KG1 (cell line): Measurements from ENCODE around the gene ATAD2B.
"Not testable (repeated sequence)": the region's sequence is repeated elsewhere in the genome, so short reads cannot be mapped to it uniquely, and the experiment has no call there.

ENCODE experiments used
- DNase-seq: peaks from one replicate; lab custom pipeline; 2025; lab: John Stamatoyannopoulos, UW

ATAD2B gene

DNA sequence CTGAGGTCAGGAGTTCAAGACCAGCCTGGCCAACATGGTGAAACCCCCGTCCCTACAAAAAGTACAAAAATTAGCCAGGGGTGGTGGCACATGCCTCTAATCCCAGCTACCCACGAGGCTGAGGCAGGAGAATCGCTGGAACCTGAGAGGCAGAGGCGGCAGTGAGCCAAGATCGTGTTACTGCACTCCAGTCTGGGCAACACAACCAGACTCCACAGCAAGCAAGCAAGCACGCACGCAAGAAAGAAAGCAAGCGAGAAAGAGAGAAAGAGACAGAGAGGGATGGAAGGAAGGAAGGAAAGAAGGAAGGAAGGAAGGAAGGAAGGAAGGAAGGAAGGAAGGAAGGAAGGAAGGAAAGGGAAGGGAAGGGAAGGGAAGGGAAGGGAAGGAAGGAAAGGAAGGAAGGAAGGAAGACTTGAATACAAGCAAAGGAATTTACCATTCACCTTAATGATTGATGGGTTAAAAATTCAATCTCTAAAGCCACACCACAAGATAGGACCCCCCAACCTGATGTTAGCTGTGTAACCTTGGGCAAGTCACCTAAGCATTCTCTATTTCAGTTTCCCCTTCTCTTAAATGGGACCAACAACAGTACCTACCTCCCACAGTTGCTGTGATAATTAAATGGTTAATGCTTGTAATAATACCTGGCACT lies 181.7 kb downstream of the ATAD2B start:
- DNase-seq, result no peak

DNA sequence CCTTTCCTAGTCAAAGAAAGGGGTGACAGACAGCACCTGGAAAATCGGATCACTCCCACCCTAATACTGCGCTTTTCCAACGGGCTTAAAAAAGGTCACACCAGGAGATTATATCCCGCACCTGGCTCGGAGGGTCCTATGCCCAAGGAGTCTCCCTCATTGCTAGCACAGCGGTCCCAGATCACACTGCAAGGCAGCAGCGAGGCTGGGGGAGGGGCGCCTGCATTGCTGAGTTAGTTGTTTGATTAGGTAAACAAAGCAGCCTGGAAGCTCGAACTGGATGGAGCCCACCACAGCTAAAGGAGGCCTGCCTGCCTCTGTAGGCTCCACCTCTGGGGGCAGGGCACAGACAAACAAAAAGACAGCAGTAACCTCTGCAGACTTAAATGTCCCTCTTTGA lies 190.1 kb downstream of the ATAD2B start:
- not testable (repeated sequence) for DNase-seq

DNA sequence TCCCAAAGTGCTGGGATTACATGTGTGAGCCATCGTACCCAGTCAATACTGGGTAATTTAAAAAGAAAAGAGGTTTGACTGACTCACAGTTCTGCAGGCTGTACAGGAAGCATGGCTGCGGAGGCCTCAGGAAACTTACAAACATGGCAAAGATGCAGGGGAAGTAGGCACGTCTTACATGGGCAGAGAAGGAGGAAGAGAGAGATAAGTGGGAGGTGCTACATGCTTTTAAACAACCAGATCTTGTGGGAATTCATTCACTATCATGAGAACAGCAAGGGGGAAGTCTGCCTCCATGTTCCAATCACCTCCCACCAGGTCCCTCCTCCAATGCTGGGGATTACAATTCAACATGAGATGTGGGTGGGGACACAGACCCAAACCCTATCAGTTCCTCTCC lies 192.5 kb downstream of the ATAD2B start:
- peak; percentile 1 for DNase-seq

DNA sequence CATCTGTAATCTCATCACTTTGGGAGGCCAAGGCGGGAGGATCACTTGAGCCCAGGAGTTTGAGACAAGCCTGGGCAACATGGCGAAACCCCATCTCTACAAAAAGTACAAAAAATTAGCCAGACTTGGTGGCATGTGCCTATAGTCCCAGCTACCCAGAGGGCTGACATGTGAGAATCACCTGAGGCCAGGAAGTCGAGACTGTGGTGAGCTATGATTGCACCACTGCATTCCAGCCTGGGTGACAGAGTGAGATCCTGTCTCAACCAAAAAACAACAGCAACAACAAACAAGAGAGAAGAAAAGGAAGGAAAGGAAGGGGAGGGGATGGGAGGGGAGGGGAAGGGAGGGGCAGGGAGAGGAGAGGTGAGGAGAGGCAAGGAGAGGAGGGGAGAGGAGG lies 203.9 kb downstream of the ATAD2B start:
- DNase-seq, result not testable (repeated sequence)

DNA sequence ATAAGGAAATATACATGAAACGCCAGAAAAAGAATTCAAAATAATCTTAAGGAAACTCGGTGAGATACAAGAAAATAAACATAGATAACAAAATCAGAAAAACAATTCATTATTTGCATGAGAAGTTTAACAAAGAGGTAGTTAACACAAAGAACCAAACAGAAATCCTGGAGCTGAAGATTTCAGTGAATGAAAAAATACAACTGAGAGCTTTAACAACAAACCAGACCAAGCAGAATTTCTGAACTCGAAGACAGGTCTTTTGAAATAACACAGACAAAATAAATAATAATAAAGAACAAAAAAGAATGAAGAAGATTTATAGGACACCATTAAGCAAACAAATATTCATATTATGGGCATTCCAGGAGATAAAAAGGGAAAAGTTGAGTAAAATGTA lies 204.7 kb downstream of the ATAD2B start:
- DNase-seq, result no peak

DNA sequence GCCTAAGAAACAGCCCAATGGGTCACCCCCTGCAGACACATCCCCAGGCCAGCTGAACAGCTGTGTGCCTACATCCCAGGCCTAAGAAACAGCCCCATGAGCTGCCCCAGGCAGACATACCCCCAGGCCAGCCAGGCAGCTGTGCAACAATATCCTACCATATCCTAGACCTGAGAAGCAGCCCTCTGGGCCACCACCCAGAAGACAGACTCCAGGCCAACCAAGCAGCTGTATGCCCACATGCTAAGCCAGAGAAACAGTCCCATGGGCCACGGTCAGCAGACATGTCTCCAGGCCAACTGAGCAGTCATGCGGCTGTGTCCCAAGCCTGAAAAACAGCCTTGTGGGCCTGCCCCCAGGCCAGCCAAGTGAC lies 205.5 kb downstream of the ATAD2B start:
- DNase-seq, result no peak

DNA sequence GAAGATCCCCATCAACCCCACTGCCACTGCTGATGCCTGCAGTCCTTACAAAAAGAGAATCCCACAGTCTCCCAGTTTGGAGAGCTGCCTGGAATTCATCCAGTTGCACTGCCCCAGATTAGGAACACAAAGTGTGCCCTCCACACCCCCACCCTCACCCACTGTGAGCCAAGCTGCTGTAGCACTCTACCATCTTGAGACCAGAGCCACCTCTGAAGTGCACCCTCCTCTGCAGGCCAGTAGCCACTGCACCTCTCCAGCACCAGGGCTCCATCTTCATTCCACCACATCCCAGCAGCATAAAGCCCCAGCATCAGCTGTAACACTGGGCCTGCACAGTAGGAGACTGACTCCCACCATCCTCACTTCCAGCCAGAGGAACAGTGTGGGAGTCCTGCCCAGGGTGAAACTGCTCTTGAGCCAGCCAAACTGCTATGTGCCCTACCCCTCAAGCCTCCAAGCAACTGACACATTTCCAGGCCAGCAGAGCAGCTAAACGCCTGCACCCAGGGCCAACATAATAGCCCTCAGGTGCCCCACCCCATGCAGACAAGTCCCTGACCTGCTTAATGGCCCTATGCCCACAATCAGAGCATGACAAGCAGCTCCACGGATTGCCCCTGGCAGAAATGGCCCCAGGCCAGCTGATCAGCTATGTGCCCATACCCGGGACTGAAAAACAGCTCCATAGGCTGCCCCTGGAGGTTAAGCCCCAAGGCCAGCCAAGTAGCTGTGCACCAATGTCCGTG lies 206.0 kb downstream of the ATAD2B start:
- no peak for DNase-seq

DNA sequence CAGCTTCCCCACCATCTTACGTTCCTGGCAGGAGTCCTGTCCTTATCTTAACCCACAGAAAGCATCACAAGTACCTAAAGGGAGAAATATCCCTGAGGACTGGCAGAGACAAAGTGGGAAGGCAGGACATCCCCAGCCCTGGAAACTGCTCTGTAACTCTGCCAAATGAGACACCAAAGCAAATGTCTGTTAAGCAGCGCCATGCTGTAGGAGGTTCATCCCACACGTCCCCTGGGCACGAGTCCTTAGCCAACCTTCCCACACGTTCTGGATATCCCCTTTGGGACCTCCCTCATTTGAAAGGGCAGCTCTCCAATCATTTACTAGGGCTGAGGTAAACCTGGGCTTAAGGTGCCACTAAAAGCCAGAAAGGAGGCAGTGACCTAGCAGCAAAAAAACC lies 207.2 kb downstream of the ATAD2B start:
- DNase-seq, result no peak

DNA sequence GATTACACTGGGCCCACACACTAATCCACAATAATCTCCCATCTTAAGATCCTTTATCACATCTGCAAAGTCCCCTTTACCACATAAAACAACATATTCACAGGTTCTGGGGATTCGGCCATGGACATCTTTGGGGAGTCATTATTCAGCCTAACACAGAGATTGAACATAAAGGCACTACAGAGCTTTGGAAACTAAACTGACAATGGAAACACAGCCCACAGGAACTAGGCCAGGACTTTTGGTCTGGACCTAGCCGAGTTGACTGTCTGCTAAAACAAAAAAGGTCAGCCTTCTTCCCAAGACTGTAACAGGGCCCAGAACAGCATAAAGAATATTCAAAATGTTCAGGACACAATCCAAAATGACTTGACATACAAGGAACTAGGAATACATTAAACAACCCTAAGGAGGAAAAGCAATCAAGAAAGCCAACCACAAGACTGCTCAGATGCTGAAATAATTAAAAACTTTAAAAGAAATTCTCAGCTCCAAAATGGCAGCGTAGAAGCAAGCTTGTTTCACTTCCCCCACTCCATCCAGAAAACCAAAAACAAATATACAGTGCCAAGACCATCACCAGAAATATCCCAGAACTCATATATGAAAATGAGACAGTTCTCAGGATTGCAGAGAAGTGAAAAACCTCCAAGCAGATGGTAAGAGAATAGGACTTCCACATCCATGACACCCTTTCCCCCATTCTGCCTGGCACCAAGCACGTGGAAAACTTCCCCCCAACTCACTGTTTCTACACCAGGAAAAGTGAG lies 207.8 kb downstream of the ATAD2B start:
- DNase-seq, result no peak

DNA sequence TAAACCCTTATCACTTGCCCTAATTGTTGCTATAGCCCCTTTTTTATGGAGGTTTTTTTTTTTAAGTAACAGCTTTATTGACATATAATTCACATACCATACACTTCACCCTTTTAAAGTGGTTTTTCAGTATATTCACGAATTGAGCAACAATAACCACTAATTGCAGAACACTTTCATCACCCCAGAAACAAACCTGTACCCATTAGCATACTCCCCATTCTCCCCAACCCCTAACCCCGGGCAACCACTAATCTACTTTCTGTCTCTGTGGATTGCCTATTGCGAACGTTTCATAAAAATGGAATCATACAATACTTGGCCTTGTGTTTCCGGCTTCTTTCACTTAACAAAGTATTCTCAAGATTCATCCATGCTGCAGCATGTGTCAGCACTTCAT lies 213.6 kb downstream of the ATAD2B start:
- no peak for DNase-seq

DNA sequence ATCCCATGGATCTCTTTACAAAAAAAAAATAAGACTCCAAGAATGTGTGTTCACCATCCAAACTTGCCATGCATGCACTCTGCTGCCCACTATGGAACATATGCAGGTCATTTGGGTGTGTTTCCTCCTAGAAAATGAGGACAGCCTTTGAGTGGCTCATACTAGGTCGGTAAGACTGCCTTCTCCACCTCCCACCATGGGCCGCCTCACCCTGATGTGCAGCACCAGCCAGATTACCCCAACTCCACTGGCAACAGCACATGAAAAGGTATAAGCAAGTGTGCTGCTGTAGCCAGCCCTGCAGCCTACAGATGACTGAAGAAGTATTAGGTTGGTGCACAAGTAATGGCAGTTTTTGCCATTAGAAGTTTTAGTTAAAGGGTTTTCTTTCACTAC lies 214.2 kb downstream of the ATAD2B start:
- DNase-seq, result no peak

DNA sequence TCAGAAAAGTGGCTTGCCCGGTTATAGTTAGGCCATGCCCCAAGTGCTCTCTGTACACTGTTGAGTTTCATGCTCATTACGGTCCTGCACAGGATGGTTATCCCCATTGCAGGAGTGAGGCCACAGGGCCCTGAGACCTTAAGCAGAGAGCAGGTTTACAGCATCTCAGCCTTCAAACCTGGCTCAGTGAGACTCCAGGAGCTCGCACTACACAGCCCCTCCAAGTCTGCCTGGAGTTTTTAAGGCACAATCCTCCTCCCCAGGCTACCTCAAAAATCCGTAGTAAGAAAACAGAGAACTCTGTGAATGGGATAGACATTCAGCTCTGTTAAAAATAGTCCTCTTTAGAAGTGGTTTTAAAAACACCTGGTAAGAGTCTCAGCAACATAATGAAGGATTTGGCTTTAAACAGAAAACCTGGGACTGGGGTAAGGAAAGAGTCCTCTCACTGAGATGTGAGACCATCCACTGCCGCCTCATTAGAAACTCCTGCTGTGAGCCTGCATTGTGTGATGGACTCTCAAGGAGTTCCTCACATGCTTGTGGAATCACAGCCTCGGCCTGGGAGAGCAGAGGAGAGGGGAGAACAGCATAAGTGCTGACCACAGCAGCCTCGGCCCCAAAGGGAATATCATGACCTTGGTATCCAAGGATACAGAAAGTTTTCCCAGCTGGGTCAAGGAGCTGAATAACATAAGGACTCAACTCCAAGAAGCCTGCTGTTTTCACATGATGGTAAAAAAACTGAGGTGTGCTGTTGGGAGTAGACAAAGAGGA lies 214.8 kb downstream of the ATAD2B start:
- no peak for DNase-seq

DNA sequence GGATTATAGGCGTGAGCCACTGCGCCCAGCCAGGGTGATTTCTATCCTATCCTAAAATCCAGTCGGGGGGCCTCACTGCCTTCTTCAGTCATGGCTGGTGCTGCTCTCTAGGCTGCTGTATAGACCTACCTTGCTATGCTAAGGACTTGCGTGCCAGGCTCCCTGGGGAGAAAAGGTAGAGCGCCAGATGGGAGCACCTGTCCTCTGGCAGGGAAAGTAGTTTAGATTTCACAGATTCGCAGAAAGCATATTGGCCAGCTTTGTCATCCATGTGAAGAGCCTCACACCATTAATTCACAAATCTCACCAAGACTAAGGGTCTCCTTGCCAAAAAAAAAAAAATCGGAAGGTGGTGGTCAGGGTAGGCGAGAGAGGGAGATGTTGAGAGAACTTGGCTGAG lies 217.6 kb downstream of the ATAD2B start:
- no peak for DNase-seq

DNA sequence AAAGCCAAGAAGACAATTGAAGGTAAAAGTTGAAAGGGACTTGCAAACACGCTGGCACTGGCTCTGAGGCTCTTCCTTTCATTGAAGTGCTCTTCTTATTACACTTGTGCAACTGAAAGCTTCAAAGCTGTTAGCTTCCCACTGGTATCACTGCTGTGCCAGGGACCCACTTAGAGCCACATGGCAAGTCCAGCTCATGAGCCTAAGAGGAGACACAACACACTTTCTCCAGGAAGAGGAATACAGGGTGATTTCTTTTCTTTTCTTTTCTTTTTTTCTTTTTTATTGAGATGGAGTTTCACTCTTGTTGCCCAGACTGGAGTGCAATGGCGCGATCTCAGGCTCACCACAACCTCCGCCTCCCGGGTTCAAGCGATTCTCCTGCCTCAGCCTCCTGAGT lies 218.2 kb downstream of the ATAD2B start:
- no peak for DNase-seq

DNA sequence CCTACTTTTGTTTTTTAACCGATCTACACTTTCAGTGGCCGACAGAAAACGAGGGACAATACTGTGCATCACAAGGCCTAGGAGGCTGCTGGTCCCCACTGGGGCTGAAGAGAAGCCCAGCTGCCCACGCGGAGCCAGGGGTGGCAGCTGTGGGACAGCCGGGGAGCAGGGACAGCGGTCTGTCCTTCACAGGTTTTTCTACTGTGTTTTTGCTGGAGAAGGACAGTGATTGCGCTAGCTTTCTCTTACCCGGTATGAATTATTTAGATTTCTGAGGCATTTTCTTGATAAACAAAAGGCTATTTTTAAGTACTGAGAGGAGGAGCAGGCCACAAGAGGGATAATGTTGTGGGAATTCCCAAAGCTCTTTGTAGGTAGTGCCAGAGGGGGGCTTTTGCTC lies 219.8 kb downstream of the ATAD2B start:
- DNase-seq, result no peak

DNA sequence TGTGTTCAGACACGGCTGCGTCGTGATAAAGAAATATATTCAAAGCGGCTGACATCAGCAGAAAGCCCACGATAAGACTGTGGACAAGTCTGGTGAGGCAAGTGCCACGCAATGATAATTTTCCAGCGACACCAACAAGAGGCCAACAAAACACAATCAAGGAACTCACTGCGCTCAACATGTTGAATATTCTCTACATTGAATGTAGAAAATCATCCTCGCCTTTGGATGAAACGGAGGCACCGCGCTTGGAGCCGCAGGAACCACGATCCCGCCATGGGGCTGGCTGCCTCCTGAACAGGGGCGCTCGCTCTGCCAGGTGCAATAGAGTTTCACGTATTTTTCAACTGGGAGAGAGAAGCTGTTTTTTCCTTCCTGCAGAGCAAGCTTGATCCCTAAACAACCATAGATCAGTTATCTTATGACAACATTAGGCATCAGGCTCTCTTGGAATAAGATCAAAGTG lies 220.3 kb downstream of the ATAD2B start:
- DNase-seq, result no peak

DNA sequence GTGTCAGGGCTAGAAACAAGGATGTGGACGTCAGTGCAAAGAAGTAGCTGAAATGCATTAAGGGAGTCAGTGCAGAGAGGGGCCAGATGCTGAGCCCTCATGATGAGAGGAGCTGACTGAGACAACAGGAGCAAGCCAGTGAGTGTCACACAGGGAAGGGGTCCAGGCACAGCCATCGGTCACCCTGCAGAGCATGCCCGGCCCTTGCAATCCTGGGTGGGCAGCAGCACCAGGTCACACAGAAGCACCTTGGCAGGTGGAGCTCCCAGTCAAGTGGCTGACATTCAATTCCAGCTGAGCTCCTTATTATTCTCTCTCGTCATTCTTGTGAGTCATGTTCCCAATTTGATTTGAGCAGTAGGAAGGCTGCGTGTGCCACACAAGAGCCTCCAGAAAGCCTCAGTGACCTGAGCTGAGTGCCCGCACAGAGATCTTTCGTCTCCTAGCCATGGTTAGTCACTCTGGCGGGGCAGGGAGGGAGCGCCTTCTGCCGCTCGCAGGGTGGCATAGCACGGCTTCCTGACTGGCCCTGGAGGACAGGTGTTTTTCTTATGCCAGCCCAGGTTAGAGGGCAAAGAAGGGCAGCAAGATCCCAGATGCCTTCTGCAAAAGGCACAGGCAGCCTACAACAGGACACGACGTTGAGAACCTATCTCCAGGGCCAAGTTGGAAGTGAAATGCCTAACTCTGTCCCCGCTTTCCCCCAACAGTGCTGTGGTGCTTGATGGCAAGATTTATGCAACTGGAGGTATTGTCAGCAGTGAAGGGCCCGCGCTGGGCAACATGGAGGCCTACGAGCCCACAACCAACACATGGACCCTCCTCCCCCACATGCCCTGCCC lies 220.9 kb downstream of the ATAD2B start:
- no peak for DNase-seq

DNA sequence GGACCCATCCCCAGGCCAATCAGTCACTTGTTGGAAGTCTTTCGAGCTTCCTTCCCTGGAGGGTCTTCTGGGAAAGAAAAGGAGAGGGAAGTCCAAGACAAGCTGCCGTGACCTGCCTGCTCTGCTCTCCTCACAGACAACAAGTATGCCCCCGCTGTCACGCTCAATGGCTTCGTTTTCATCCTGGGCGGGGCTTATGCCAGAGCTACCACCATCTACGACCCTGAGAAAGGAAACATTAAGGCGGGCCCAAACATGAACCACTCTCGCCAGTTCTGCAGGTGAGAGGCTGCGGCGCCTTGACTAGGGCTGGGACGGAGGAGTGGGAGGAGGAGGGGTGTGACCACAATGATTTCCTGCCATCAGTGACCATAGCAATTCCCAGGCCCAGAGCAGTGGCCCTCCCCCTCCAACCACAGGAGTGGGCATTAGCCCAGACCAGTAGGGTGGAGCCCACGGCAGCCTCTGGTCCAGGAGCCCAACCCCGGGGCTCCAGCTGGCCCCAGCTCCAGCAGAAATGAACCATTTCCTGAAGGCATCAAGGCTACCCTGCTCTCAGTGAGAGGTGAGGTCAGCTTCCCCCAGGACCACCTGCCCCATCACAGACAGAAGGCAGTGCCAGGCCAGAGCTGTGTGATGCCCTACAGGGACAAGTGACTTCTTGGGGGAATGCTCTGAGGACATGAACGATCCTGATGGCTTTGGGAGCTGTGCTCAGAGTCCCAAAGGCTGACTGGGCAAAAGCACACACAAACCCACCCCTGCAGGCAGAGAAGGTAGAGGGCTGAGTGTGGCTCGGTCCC lies 223.1 kb downstream of the ATAD2B start:
- DNase-seq, result no peak

DNA sequence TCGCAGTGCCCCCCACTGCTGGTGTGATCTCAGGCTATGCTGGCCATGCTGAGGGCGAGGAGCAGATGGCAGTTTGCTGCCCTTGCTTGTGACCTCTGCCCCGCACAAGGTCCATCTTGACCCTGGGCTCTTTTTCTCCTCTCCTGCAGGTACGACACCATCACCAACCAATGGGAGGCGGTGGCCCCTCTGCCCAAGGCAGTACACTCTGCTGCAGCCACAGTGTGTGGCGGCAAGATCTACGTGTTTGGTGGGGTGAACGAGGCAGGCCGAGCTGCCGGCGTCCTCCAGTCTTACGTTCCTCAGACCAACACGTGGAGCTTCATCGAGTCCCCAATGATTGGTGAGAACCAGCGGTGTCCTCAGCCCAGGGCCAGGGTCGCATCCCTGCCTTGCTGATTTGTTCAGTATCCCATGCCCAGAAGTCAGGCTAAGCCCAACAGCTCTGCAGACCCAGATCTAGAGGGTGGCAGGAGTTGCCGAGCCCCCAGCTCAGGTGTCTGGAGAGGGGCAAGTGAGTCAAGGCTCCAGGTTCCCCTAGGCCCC lies 223.8 kb downstream of the ATAD2B start:
- no peak for DNase-seq

DNA sequence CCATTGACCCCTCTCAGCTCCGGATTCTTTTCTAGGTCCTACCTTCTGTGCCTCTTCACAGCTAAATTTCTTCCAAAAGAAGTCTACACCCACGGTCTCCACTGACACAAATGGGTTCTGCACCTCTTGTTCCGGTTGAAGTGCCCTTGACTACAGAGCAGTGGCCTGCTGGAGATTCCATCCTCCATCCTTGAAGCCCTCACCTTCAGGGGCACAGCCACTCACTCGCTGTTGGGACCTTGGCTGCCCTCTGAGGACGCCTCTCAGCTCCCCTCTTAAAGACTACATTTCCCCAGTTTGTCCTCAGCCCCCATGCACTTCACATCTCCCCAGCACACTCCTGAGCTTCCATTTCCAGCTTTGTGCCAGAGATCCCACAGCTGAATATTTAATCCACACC lies 226.3 kb downstream of the ATAD2B start:
- DNase-seq, result no peak
